ENCODE data around the gene ITGA7.

The ITGA7 gene

DNA sequence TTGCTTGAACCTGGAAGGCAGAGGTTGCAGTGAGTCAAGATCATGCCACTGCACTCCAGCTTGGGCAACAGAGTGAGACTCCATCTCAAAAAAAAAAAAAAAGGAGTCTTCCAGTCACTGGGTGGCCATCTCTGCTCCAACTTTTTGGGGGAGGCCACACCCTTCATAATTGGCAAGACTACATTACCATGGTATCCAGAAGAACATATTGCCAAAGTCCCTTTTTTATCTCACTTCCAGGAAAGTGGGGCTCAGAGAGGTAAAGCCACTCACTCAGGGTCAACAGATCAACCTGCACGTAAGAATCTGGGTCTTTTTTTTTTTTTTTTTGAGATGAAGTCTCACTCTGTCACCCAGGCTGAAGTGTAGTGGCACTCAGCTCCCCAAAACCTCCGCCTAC, 26.2 kb upstream of the ITGA7 start:
- no peak for DNase-seq (ENCODE audit: low read depth in 2 of 2)

DNA sequence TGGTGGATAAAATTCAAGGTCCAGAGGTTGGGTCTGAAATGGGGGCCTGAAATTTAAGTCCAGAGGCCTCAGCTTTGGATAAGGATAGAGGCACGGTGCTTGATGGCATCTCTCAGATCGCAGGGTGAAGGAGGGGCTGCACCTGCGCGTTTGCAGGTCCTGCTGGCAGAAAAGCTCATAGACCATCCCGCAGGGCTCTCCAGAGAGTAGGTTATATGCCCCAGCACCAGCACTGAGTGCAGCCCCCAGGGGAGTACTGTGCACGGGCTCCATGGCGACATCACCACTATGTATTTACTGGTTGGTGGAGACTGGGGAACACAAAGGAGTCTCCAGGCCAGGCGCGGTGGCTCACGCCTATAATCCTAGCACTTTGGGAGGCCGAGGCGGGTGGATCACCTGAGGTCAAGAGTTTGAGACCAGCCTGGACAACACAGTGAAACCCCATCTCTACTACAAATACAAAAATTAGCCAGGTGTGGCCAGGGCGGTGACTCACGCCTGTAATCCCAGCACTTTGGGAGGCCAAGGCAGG, 25.4 kb upstream of the ITGA7 start:
- no peak for DNase-seq (ENCODE audit: low read depth in 2 of 2)

DNA sequence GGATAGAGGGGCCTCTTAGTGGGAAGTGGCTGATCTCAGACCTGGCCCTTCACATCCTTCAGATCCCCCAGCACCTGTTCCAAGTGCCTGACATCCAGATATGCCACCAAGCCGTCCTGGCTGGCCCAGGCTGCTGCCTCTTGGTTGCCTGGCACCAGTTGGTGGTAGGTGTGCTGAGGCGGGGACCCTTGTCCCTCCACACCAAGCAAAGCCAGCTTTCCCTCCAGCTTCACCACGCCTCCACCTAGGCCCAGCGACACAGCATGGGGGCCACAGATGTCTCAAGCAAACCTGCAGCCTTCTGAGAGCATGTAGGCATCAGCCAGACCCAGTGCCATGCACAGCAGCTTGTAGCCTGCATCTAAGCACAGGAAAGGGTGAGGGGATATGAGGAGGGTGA, 24.6 kb upstream of the ITGA7 start:
- no peak for DNase-seq (ENCODE audit: low read depth in 2 of 2)

DNA sequence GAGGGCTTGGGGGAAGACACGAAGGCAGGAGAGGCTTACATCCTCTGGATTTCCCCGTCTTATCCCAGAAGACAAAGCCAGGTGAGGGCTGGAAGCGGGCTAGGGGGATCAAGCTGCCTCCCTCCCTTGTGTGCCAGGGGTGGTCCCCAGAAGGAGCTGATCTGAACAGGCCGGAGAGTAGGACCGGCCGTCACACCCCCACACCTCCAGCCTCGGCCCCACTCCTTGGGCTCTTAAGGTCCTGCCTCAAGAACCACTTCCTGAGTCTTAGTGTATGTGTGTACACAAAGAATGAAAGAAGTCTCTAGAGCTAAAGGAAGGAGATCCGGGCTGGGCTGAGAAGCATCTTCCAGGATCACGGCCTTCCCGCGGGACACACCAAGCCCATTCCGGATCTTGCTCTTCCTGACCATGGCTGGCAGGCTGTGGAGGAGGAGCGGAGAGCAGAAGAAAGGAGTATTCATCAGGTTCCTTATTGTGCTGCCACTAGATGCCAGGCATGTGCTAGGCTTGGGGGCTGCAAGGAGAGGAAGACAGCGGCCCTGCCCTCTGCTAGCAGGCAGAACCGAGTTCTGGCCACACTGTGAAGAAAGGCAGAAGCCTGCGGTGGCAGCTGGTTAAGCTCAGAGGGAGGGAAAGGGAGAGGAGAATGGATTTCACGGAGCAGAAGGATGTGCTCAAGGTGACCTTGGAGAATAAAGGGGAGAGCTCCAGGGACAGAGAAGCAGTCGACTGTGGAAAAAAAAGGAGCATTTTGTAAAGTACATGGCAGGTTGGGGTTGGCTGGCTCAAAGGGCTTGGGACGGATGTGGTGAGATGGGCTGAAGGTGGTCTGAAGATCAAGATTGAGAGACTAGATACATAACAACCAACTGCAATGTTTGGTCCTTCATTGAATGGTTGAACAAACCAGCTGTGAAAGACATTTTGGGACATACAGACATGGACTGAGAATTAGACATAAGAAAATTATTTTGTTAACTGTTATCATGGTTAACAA, 22.4 kb upstream of the ITGA7 start:
- no peak for DNase-seq (ENCODE audit: low read depth in 2 of 2)

DNA sequence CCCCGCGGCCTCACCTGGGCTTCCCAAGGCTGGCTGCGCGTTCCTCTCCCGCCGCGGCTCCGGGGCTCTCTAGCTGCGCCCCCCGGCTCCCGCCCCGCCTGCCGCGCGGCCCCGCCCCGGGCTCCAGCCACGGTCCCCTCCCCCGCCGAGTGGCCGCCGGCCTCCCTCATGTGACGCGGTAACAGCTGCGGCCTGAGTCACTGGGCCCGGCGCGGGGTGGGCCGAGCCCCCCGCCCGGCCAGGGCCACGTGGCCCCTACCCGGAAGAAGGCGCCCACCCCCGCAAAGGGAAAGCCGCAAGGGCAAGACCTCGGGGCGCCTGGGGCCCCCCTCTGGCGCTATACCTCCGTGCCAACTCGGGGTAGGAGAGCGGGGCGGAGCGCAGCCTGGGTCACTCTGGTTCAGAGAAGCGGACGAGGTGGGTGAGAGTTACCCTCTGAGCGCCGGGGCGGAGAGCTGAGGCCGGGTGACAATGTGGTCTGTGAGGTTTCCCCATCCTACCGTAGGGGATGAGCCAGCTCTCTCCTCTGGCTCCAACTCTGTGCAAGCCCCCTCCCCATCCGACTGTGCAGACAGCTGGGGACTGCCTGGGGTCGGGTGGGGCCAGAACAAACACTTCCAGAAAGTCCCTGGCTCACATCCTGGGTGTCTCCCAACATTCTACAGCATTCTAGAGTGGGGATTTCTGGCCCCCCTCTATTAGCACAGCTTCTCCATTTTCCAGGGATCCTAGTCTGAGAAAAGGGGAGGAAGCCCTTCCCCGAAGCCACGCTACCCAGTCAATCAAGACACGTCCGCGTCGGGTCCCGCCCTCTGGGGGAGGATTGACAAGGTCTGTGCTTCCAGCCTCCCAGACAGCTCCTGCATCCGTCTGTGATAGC, 21.5 kb upstream of the ITGA7 start, which contains the start of gene CD63:
CD63 (minus strand) TSS at position 71 of the 880 bp plus-strand sequence. CDS start 668 bp downstream, outside the sequence.
- DNase-seq (ENCODE audit: low read depth in 2 of 2) = peak; percentile 58 to 70

DNA sequence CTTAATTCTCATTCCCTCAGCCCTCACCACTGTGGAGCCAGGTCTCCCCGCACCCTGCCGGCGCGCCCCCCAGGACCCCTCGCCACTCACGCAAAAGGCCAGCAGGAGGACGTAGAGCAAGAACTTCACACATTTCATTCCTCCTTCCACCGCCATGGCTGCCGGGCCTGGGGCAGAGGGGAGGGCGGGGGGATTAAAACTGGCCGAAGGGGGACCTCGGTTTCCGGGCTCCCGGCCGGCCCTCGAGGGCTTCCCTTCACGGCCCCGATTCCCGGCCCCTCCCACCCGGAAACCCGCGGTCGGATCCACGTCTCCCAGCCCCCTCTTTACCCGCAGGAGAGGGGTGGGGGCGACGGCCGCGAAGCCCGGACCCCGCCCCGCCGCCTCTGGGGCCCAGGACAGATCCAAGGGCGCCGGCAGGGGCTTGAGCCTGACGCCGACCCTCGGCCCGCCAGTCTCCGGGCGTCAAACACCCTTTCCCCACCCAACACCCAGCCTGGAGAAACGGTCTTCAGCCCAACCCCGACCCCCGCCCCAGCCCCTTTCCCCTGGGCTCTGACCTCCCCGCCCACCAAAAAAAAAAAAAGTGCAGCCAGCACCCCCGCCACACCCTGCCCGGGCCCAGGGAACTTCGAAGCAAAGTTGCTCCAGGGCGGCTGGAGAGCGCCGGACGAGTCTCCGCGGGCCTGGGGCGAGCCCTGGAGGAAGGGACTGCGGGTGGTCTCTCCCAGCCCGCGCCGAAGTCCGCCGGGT, 20.7 kb upstream of the ITGA7 start:
- DNase-seq (ENCODE audit: low read depth in 2 of 2) = peak in 1 of 2 donors; percentile 31

DNA sequence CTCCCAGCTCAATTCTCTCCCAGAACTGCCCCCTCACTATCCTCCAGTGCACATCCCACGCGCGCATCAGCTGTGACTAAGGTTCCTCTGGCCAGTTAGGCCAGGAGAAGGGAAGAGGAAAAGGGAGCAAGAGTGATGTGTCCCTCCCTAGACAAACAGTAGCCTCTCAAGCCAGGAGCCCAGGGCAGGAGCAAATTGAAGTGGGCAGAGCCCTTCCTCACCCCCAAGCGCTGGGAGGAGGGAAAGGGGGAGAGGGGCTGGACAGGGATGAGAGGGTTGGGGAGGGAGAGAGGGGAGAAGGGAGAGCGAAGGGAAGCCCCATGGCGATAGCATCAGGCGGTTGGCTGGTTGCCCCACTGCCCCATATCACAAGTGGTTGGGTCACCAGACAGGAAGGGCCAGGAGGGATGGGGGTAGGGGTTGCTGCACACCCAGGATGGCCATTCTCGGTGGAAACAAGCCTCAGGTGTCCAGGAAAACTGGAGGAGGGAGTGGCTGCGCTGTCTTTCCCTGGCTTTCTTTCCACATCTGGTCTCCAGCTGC, 20.0 kb upstream of the ITGA7 start:
- no peak for DNase-seq (ENCODE audit: low read depth in 2 of 2)

DNA sequence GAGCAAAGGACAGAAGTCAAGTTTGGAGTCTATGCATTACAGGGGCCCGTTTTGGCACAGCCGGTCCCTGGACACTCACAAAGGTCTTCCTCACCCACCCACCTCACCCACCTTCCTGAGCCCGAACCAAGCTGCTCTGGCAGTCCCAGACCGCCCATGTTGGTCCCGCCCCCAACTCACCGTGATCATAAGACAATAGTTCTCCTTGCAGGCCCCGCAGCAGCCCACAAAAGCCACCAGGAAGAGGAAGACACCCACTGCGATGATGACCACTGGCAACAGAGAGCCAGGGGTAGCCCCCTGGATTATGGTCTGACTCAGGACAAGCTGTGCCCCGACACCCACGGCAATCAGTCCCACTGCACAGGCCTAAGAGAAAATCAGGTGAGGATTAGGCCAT, 19.3 kb upstream of the ITGA7 start:
- no peak for DNase-seq (ENCODE audit: low read depth in 2 of 2)

DNA sequence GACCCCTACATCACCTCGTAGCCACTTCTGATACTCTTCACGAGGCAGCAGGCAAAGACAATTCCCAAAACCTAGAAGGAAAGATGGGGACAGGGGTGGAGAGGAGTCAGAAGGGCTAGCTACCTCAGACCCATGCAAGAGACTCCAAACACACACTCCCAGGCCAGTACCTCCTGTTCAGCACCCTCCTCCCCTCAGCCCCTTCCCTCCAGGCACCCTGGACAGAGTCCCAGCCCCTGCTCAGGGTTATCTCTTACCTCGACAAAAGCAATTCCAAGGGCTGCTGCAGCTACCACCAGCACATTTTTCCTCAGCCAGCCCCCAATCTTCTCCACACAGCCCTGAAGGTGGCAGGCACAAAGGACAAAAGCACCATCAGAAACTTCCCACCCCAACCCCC, 17.9 kb upstream of the ITGA7 start:
- DNase-seq (ENCODE audit: low read depth in 2 of 2) = no peak

DNA sequence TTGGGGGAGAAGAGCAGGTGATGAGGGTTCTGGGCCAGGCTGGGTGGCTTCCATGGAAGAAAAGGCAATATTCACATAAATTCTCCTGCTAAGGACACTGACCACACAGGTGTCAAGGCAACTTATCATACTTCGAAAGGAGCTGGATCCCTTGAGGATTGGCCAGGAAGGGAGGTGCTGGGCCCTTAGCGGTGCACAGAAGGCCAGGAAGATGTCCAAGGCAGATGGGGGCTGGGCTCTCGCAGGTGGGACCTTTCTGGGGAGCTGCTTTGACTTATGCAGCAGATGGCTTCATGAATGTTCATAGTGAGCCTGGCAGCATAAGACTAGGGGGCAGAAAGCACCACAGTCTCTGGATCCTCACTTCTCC, 17.2 kb upstream of the ITGA7 start:
- no peak for DNase-seq (ENCODE audit: low read depth in 2 of 2)

DNA sequence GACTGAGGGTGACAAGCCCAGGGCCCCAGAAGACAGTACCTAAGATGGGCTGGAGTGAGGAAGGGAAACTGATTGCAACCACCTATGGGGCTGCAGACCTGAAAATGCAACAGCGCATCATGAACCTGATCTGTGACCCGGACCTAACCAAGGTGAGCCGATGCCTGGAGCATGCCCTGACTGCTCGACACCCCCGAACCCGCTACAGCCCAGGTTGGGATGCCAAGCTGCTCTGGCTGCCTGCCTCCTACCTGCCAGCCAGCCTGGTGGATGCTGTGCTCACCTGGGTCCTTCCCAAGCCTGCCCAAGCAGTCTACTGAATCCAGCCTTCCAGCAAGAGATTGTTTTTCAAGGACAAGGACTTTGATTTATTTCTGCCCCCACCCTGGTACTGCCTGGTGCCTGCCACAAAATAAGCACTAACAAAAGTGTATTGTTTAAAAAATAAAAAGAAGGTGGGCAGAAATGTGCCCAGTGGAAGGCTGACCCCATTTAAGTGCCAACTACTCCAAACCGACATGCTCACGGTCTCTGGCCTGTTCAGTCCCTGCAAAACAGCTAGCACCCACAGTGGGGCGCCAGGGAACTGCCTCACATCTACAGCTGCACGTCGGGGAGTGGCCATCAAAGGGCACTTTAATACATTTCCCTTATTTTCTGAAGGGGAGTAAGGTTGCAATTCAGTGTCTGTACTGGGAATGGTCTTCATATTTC, 16.7 kb upstream of the ITGA7 start:
- DNase-seq (ENCODE audit: low read depth in 2 of 2) = peak; percentile 47 to 48

DNA sequence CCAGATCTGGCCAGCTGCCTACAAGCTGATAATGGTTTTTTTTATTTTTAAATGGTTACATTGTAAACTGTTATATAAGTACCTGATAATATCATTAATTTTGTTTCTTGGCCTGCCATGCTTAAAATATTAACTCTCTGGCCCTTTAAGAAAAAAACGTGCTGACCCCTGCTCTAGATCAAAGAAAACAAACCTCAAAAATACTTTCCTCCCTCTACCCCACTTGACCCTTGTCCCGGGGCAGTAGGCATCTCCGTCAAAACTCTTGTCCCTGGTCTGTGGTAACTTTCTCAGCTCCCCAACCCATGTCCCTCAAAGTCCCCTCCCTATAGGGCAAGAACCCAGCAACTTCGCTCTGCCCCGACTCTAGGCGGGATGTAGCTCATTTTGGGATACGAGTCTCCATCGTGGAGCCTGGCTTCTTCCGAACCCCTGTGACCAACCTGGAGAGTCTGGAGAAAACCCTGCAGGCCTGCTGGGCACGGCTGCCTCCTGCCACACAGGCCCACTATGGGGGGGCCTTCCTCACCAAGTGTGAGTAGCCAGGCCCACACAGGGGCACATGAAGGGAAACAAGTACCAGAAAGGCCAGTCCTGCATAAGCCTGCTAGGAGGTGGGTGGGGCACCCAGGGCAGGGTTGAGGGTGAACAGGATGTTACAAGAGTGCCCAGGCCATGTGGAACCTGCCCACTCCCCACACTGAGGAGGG, 16.0 kb upstream of the ITGA7 start:
- DNase-seq (ENCODE audit: low read depth in 2 of 2) = no peak

DNA sequence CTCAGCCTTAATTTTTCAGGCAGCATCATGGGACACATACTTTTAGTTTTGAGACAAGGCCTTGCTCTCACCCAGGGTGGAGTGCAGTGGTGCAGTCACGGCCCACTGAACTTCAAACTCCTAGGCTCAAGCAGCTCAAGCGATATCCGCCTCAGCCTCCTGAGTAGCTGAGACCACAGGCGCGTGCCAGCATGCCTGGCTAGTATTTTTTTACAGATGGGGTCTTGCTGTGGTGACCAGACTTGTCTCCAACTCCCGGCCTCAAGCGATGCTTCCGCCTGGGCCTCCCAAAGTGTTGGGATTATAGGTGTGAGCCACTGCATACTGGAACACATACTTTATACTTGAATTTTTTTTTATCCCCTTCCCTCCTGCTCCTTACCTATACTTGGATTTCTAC, 15.2 kb upstream of the ITGA7 start:
- no peak for DNase-seq (ENCODE audit: low read depth in 2 of 2)

DNA sequence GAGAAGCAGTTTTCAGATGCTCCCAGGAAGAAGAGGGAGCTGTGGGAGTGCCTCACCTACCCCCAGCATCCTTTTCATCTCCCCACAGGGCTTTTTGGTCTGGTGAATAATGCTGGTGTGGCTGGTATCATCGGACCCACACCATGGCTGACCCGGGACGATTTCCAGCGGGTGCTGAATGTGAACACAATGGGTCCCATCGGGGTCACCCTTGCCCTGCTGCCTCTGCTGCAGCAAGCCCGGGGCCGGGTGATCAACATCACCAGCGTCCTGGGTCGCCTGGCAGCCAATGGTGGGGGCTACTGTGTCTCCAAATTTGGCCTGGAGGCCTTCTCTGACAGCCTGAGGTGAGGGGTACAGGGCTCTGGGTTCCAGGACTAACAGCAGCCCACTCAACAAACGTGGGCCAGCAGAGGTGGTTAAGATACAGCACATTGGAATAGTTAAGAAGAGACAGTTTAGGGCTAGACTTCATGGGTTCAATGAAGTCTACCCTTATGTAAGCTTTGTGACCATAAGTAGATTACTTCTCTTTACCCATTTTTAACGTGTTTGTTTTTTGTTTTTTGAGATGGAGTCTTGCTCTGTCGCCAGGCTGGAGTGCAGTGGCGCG, 14.0 kb upstream of the ITGA7 start:
- DNase-seq (ENCODE audit: low read depth in 2 of 2) = no peak

DNA sequence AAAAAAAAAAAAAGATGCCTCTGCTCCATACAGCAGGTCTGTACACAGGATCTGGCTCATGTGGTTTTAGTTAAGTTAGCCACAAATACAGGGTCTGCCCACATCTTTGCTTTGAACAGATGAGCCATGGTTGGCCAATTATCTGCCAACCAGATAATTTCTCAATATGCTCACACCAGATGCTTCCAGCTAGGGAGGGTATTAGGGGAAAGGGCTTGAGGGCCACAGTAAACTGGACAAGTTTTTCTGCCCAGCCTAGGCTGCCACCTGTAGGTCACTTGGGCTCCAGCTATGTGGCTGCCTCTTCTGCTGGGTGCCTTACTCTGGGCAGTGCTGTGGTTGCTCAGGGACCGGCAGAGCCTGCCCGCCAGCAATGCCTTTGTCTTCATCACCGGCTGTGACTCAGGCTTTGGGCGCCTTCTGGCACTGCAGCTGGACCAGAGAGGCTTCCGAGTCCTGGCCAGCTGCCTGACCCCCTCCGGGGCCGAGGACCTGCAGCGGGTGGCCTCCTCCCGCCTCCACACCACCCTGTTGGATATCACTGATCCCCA, 13.3 kb upstream of the ITGA7 start:
- DNase-seq (ENCODE audit: low read depth in 2 of 2) = no peak

DNA sequence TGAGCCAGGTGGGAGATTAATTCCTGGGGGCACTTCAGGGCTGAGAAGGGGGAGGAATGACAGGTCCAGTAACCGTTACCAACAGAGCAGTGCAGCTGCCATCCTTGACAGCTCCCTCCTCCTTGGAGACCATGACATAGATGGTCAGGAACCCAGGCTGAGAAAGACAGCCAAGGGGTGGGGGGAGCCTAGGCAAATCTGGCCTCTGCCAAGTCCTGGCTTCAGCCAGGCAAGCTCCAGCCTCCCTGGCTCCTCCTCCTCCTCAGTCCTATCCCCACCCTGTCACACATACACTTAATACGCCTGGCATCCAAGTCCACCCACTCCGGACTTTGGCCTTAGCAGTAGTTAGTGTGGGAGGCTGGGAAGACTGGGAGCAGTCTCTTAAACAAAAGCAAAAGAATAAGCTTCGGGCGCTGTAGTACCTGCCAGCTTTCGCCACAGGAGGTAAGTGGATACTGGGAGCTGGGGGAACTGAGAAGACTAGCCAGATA, 12.4 kb upstream of the ITGA7 start, which contains the start of gene RDH5:
RDH5 (plus strand) TSS at position 323 of the 494 bp plus-strand sequence. CDS start 792 bp downstream, outside the sequence.
- no peak for DNase-seq (ENCODE audit: low read depth in 2 of 2)

DNA sequence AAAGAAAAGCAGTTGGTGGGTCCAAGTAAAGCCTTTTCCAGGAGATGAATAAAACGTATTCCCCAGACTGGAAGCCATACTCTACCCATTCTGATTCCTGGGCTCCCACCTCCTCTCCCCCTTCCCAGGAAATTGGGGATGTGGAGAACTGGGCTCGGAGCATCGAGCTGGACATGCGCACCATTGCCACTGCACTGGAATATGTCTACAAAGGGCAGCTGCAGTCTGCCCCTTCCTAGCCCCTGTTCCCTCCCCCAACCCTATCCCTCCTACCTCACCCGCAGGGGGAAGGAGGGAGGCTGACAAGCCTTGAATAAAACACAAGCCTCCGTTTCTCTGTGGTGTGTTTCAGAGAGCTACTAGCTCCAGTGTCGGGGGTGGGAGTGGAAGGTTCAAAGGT, 11.7 kb upstream of the ITGA7 start:
- DNase-seq (ENCODE audit: low read depth in 2 of 2) = no peak

DNA sequence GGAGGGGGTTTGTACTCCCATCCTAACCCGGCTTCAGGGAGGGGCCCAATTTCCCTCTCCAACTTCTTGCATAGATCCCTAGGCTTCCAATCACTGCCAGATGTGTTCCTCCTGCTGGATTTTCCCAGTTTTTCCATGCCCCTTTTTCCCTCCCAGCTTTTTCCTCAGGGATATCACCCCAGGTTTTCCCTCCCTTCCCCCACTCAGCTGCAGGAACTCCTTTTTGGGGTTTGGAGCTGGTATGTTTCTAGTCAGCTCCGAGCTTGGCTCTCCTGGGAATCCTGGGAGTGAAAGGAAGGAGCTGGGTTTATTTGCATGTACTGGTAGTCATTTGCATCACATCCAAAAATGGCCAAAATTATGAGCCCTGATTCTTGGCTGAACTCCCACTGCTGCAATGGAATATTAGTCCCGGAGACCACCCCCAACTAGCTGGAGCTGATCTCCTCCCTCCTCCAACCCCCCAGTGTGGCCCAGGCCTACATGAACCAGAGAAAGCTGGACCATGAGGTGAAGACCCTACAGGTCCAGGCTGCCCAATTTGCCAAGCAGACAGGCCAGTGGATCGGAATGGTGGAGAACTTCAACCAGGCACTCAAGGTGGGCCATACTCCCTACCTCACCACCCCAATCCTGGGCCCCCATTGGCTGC, 11.0 kb upstream of the ITGA7 start:
- DNase-seq (ENCODE audit: low read depth in 2 of 2) = no peak

Measured in stimulated activated CD4-positive, alpha-beta T cell treated with anti-CD3 and anti-CD28 coated beads, Interleukin-1b, Interleukin-23, amount 100 ng/mL, for 4 hours (primary cell).